Suprapubic skin (tissue), 4 donors: ENCODE results near the gene VPS26A.

Source experiments
- EP300 ChIP-seq: sonication (generic); formaldehyde crosslinking; IDR thresholded peaks from one replicate; pipeline ENCODE4 v1.6.1; 2017; ENCODE audit warnings: antibody characterized with exemption
- POLR2A ChIP-seq, 2 donors: fragments of 450-650 bp; IDR thresholded peaks; one replicate each; pipeline ENCODE4 v1.6.1; 2017; ENCODE audit warnings: antibody characterized with exemption in 2 of 2, mild to moderate bottlenecking in 2 of 2, moderate library complexity in 2 of 2
- POLR2AphosphoS5 ChIP-seq, 3 donors: sonication (generic); formaldehyde crosslinking; IDR thresholded peaks; one replicate each; pipeline ENCODE4 v1.6.1; 2017; ENCODE audit warnings: antibody characterized with exemption in 3 of 3
- TF ChIP-seq, protein P1 (sequence below), 2 donors: fragments of 200-600 bp in 1 of 2; fragments of 450-650 bp in 1 of 2; sonication (generic) in 1 of 2; IDR thresholded peaks; one replicate each; pipeline ENCODE4 v1.5.1; 2016 to 2019; ENCODE audit warnings: antibody characterized with exemption in 2 of 2, mild to moderate bottlenecking in 1 of 2, moderate library complexity in 1 of 2

DNA sequence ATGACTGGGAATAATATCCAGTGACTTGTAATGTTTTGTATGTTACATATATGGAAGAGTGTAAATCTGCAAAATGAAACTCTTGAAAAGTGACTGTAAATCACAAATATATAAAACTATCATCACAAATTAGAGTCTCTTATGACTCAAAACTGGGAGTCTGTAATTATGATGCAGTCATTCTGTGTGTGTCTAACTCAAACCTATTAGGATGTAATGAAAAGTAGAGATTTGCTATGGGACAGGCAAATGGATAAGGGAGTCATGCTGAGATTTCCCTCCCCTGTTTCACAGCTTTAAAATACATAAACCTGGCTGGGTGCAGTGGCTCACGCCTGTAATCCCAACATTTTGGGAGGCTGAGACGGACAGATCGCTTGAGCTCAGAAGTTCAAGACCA is 87.5 kb downstream of the VPS26A start:
- TF ChIP-seq, protein P1, sequence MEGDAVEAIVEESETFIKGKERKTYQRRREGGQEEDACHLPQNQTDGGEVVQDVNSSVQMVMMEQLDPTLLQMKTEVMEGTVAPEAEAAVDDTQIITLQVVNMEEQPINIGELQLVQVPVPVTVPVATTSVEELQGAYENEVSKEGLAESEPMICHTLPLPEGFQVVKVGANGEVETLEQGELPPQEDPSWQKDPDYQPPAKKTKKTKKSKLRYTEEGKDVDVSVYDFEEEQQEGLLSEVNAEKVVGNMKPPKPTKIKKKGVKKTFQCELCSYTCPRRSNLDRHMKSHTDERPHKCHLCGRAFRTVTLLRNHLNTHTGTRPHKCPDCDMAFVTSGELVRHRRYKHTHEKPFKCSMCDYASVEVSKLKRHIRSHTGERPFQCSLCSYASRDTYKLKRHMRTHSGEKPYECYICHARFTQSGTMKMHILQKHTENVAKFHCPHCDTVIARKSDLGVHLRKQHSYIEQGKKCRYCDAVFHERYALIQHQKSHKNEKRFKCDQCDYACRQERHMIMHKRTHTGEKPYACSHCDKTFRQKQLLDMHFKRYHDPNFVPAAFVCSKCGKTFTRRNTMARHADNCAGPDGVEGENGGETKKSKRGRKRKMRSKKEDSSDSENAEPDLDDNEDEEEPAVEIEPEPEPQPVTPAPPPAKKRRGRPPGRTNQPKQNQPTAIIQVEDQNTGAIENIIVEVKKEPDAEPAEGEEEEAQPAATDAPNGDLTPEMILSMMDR (IDR thresholded peaks at IDR 0.05), result no peak
- TF ChIP-seq POLR2A (IDR thresholded peaks at IDR 0.05) (no peak), EP300 (no peak), POLR2AphosphoS5 (IDR thresholded peaks at IDR 0.05) (no peak)
